ENCODE data around the gene SLC24A3. TPM values are rescaled to one million over a fixed set of nuclear protein-coding genes. Genes with fewer than 3 reads are reported as not detected.

Gene SLC24A3
- total and polyA plus RNA-seq, 4 donors, result 17.5 to 64.9 (median 43.8) TPM

DNA sequence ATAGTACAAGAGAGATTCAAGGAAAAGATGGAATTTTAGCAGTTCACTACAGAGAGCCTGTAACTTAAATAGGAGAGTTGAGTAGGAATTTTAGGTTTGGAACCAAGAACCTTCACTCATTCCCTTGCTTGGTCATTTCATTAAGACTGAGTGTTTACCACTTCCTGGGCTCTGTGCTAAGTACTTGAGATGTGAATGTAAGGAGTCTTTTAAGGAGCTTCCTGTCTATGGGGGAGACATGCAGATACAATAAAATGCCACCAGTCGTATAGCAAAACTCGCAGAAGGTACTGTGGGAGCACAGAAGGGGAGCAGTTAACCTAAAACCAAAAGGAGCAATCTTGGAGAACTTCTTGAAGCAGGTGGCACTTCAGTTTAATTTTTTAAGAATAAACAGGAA lies 204.2 kb downstream of the SLC24A3 start:
- Histone ChIP-seq H3K9me3 (ENCODE audit: control insufficient read depth, insufficient read depth, low read length) (no peaks in the 10 kb centered on the region), H3K27ac (ENCODE audit: low read depth, low read length) (no peak overlapping the region)

GRCh38 chr20:19419396-19419795 lies 207.0 kb downstream of the SLC24A3 start:
- Histone ChIP-seq H3K4me1 (ENCODE audit: control insufficient read depth, insufficient read depth, low read length) (peaks cover 7% of the 10 kb centered on the region), H3K9me3 (ENCODE audit: control insufficient read depth, insufficient read depth, low read length) (no peaks in the 10 kb centered on the region), H3K36me3 (ENCODE audit: control insufficient read depth, insufficient read depth, low read length) (no peaks in the 10 kb centered on the region), H3K4me3 (ENCODE audit: low read depth, low read length) (no peak overlapping the region), H3K27ac (ENCODE audit: low read depth, low read length) (no peak overlapping the region), H3K27me3 (ENCODE audit: control insufficient read depth, insufficient read depth, low read length) (no peaks in the 10 kb centered on the region)
- WGBS (ENCODE audit: insufficient coverage), result no CpG with 5 or more reads among the region's 4 CpGs
- no peak for DNase-seq (ENCODE audit: low read depth in 4 of 6, low spot score in 6 of 6)

More for the DNA sequence above, 204.2 kb downstream of the SLC24A3 start:
- no peak for DNase-seq (ENCODE audit: low read depth in 4 of 6, low spot score in 6 of 6)
- H3K4me1 ChIP-seq (ENCODE audit: control insufficient read depth, insufficient read depth, low read length), result peaks cover under 1% of the 10 kb centered on the region
- 92% methylated on average over 2 of the region's 2 CpGs for WGBS (ENCODE audit: insufficient coverage)
- H3K36me3 ChIP-seq (ENCODE audit: control insufficient read depth, insufficient read depth, low read length), result no peaks in the 10 kb centered on the region
- H3K4me3 ChIP-seq (ENCODE audit: low read depth, low read length), result no peak overlapping the region
- H3K27me3 ChIP-seq (ENCODE audit: control insufficient read depth, insufficient read depth, low read length), result no peaks in the 10 kb centered on the region

- 30% methylated on average over 7 of the region's 9 CpGs for WGBS (ENCODE audit: insufficient coverage)
- no peak overlapping the region for H3K4me3 ChIP-seq (ENCODE audit: low read depth, low read length)
- H3K4me1 ChIP-seq (ENCODE audit: control insufficient read depth, insufficient read depth, low read length), result peaks cover 7% of the 10 kb centered on the region
- peak in 3 of 6 donors; percentile 5 to 87 (median 70) for DNase-seq (ENCODE audit: low read depth in 4 of 6, low spot score in 6 of 6)
- peak overlapping the region; percentile 22 for H3K27ac ChIP-seq (ENCODE audit: low read depth, low read length)
- H3K36me3 ChIP-seq (ENCODE audit: control insufficient read depth, insufficient read depth, low read length), result no peaks in the 10 kb centered on the region
- H3K9me3 ChIP-seq (ENCODE audit: control insufficient read depth, insufficient read depth, low read length), result no peaks in the 10 kb centered on the region
- no peaks in the 10 kb centered on the region for H3K27me3 ChIP-seq (ENCODE audit: control insufficient read depth, insufficient read depth, low read length)
These were observed 210.9 kb downstream of the SLC24A3 start for GRCh38 chr20:19423097-19423899.

- H3K36me3 ChIP-seq (ENCODE audit: control insufficient read depth, insufficient read depth, low read length), result no peaks in the 10 kb centered on the region
- H3K27me3 ChIP-seq (ENCODE audit: control insufficient read depth, insufficient read depth, low read length), result no peaks in the 10 kb centered on the region
- H3K27ac ChIP-seq (ENCODE audit: low read depth, low read length), result no peak overlapping the region
- no peak for DNase-seq (ENCODE audit: low read depth in 4 of 6, low spot score in 6 of 6)
- H3K9me3 ChIP-seq (ENCODE audit: control insufficient read depth, insufficient read depth, low read length), result no peaks in the 10 kb centered on the region
- H3K4me3 ChIP-seq (ENCODE audit: low read depth, low read length), result no peak overlapping the region
- WGBS (ENCODE audit: insufficient coverage), result 70% methylated on average over 7 of the region's 8 CpGs
- peaks cover 7% of the 10 kb centered on the region for H3K4me1 ChIP-seq (ENCODE audit: control insufficient read depth, insufficient read depth, low read length)
These were observed 211.6 kb downstream of the SLC24A3 start for GRCh38 chr20:19423900-19424620.

- WGBS (ENCODE audit: insufficient coverage), result 67% methylated on average over 1 of the region's 3 CpGs
These were observed 213.9 kb downstream of the SLC24A3 start for GRCh38 chr20:19426356-19426755.

GRCh38 chr20:19427480-19427879 lies 215.0 kb downstream of the SLC24A3 start:
- WGBS (ENCODE audit: insufficient coverage), result 77% methylated on average over 5 of the region's 9 CpGs
- Histone ChIP-seq H3K27ac (ENCODE audit: low read depth, low read length) (no peak overlapping the region), H3K4me1 (ENCODE audit: control insufficient read depth, insufficient read depth, low read length) (peaks cover 8% of the 10 kb centered on the region), H3K4me3 (ENCODE audit: low read depth, low read length) (no peak overlapping the region), H3K9me3 (ENCODE audit: control insufficient read depth, insufficient read depth, low read length) (no peaks in the 10 kb centered on the region), H3K36me3 (ENCODE audit: control insufficient read depth, insufficient read depth, low read length) (no peaks in the 10 kb centered on the region), H3K27me3 (ENCODE audit: control insufficient read depth, insufficient read depth, low read length) (no peaks in the 10 kb centered on the region)
- no peak for DNase-seq (ENCODE audit: low read depth in 4 of 6, low spot score in 6 of 6)

More at GRCh38 chr20:19426356-19426755, 213.9 kb downstream of the SLC24A3 start:
- H3K36me3 ChIP-seq (ENCODE audit: control insufficient read depth, insufficient read depth, low read length), result no peaks in the 10 kb centered on the region
- DNase-seq (ENCODE audit: low read depth in 4 of 6, low spot score in 6 of 6), result no peak
- H3K4me3 ChIP-seq (ENCODE audit: low read depth, low read length), result no peak overlapping the region
- no peaks in the 10 kb centered on the region for H3K9me3 ChIP-seq (ENCODE audit: control insufficient read depth, insufficient read depth, low read length)
- H3K4me1 ChIP-seq (ENCODE audit: control insufficient read depth, insufficient read depth, low read length), result peaks cover 11% of the 10 kb centered on the region
- H3K27me3 ChIP-seq (ENCODE audit: control insufficient read depth, insufficient read depth, low read length), result no peaks in the 10 kb centered on the region
- H3K27ac ChIP-seq (ENCODE audit: low read depth, low read length), result no peak overlapping the region

DNA sequence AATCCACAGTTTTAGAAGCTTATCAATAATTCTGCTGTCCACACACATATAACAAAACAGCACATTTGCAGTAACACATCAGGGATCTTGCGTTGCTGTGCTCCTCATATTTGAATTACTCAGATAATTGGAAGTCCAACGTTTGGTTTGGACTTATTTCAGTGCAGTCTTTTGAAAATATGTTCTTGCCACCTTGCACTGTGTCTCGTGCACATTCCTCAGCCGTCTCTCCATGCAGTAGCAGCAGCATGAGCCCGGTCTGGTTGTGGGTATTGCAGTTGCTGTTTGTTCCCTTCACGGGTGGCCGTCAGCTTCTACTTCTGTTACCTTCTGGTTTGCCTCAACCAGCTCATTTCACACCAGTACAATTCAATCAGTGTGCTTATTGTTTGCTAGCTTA lies 215.5 kb downstream of the SLC24A3 start:
- peaks cover 6% of the 10 kb centered on the region for H3K4me1 ChIP-seq (ENCODE audit: control insufficient read depth, insufficient read depth, low read length)
- no peaks in the 10 kb centered on the region for H3K27me3 ChIP-seq (ENCODE audit: control insufficient read depth, insufficient read depth, low read length)
- no peak overlapping the region for H3K27ac ChIP-seq (ENCODE audit: low read depth, low read length)
- H3K36me3 ChIP-seq (ENCODE audit: control insufficient read depth, insufficient read depth, low read length), result no peaks in the 10 kb centered on the region
- 58% methylated on average over 7 of the region's 7 CpGs for WGBS (ENCODE audit: insufficient coverage)
- no peaks in the 10 kb centered on the region for H3K9me3 ChIP-seq (ENCODE audit: control insufficient read depth, insufficient read depth, low read length)
- DNase-seq (ENCODE audit: low read depth in 4 of 6, low spot score in 6 of 6), result no peak
- no peak overlapping the region for H3K4me3 ChIP-seq (ENCODE audit: low read depth, low read length)

GRCh38 chr20:19428324-19428723 lies 215.9 kb downstream of the SLC24A3 start:
- no peak overlapping the region for H3K27ac ChIP-seq (ENCODE audit: low read depth, low read length)
- peaks cover 4% of the 10 kb centered on the region for H3K4me1 ChIP-seq (ENCODE audit: control insufficient read depth, insufficient read depth, low read length)
- 85% methylated on average over 4 of the region's 5 CpGs for WGBS (ENCODE audit: insufficient coverage)
- H3K4me3 ChIP-seq (ENCODE audit: low read depth, low read length), result no peak overlapping the region
- no peaks in the 10 kb centered on the region for H3K36me3 ChIP-seq (ENCODE audit: control insufficient read depth, insufficient read depth, low read length)
- H3K27me3 ChIP-seq (ENCODE audit: control insufficient read depth, insufficient read depth, low read length), result no peaks in the 10 kb centered on the region
- DNase-seq (ENCODE audit: low read depth in 4 of 6, low spot score in 6 of 6), result no peak
- no peaks in the 10 kb centered on the region for H3K9me3 ChIP-seq (ENCODE audit: control insufficient read depth, insufficient read depth, low read length)

GRCh38 chr20:19429538-19429937 lies 217.1 kb downstream of the SLC24A3 start:
- Histone ChIP-seq H3K36me3 (ENCODE audit: control insufficient read depth, insufficient read depth, low read length) (no peaks in the 10 kb centered on the region), H3K9me3 (ENCODE audit: control insufficient read depth, insufficient read depth, low read length) (no peaks in the 10 kb centered on the region), H3K4me3 (ENCODE audit: low read depth, low read length) (no peak overlapping the region), H3K27me3 (ENCODE audit: control insufficient read depth, insufficient read depth, low read length) (no peaks in the 10 kb centered on the region), H3K4me1 (ENCODE audit: control insufficient read depth, insufficient read depth, low read length) (peaks cover 4% of the 10 kb centered on the region), H3K27ac (ENCODE audit: low read depth, low read length) (no peak overlapping the region)
- 80% methylated on average over 3 of the region's 7 CpGs for WGBS (ENCODE audit: insufficient coverage)
- peak in 1 of 6 donors; percentile 58 for DNase-seq (ENCODE audit: low read depth in 4 of 6, low spot score in 6 of 6)

Data from spinal cord (tissue), 10 donors.